GM12874 (cell line): ENCODE data around the gene SAMD10.

Experiments used
- CTCF ChIP-seq: IDR thresholded peaks from 2 replicates; pipeline ENCODE4 v1.5.1; 2011; ENCODE audit warnings: low read depth, mild to moderate bottlenecking, control low read depth, low read length, moderate library complexity; ENCODE audit not compliant: insufficient read depth

Gene SAMD10

GRCh38 chr20:63968136-63968927 is 11.1 kb downstream of the SAMD10 start:
- TF ChIP-seq CTCF = no peak

GRCh38 chr20:63967330-63968135 is 11.9 kb downstream of the SAMD10 start:
- no peak for TF ChIP-seq CTCF

- no peak for TF ChIP-seq CTCF
Measured at GRCh38 chr20:63966944-63967322, 12.5 kb downstream of the SAMD10 start.

GRCh38 chr20:63966172-63966943 is 13.1 kb downstream of the SAMD10 start:
- TF ChIP-seq CTCF = no peak

GRCh38 chr20:63964412-63964811 is 15.0 kb downstream of the SAMD10 start:
- TF ChIP-seq CTCF = no peak

GRCh38 chr20:63963784-63964301 is 15.6 kb downstream of the SAMD10 start:
- TF ChIP-seq CTCF = no peak

- TF ChIP-seq CTCF = no peak
Measured at GRCh38 chr20:63963348-63963741, 16.1 kb downstream of the SAMD10 start.
